Measurements from ENCODE around the gene ITIH5. TPM values are rescaled to one million over a fixed set of nuclear protein-coding genes. Genes with fewer than 3 reads are reported as not detected.

The ITIH5 gene
- total and polyA plus RNA-seq, 2 donors (not counting 1 experiment from before 2014, with no cell fraction given) = not detected

GRCh38 chr10:7702288-7702812 is 35.6 kb upstream of the ITIH5 start:
- Histone ChIP-seq H3K4me3 (ENCODE audit: control extremely low read depth in 1 of 5, extremely low read depth in 1 of 5, insufficient read depth in 1 of 5, low read depth in 2 of 5, low read length in 4 of 5) (no peak overlapping the region), H3K4me2 (replicated peaks; ENCODE audit: low read depth, low read length, poor library complexity, severe bottlenecking) (no peak overlapping the region), H3K27me3 (replicated peaks in 1 of 4; ENCODE audit: control extremely low read depth in 1 of 4, control insufficient read depth in 3 of 4, insufficient read depth in 4 of 4, low read length in 3 of 4) (peaks cover 0 to 3% (median 0%) of the 10 kb centered on the region in 4 experiments), H3K27ac (ENCODE audit: low read length in 2 of 2) (no peak overlapping the region), H3K9me3 (ENCODE audit: control extremely low read depth in 1 of 3, control insufficient read depth in 2 of 3, insufficient read depth in 1 of 3, low read length in 2 of 3) (no peaks in the 10 kb centered on the region), H3K36me3 (replicated peaks in 1 of 2; ENCODE audit: control extremely low read depth in 1 of 2, control insufficient read depth in 1 of 2, extremely low read depth in 1 of 2, insufficient read depth in 2 of 2, low read length in 1 of 2) (no peaks in the 10 kb centered on the region), H3K9ac (ENCODE audit: low read length) (no peak overlapping the region), H4K20me1 (ENCODE audit: control insufficient read depth, insufficient read depth, low read length, poor library complexity, severe bottlenecking) (no peaks in the 10 kb centered on the region), H2AFZ (ENCODE audit: insufficient read depth, low read depth, low read length, poor library complexity, severe bottlenecking) (no peak overlapping the region), H3K79me2 (ENCODE audit: control insufficient read depth, insufficient read depth, low read length) (no peaks in the 10 kb centered on the region), H3K4me1 (ENCODE audit: control insufficient read depth in 2 of 2, insufficient read depth in 2 of 2, low read length in 2 of 2) (no peaks in the 10 kb centered on the region)
- no peak overlapping the region for H3K4me3 Mint-ChIP-seq
- H3K9me3 Mint-ChIP-seq (ENCODE audit: insufficient read depth) = no peaks in the 10 kb centered on the region
- intact Hi-C loops (cut with micrococcal nuclease) = no loop called here
- no peak overlapping the region for H3K27ac Mint-ChIP-seq
- no peak for ATAC-seq (ENCODE audit: low read depth)
- no peak for DNase-seq
- POLR2A ChIA-PET = no interaction called here
- CTCF ChIA-PET = interaction anchor here (1.9 kb wide), 1 partner anchor 15 kb away, joined by 4 read pairs; no protein-coding TSS in a partner anchor
- TF ChIP-seq CTCF (IDR thresholded peaks at IDR 0.05) (no peak), EZH2 (IDR thresholded peaks at IDR 0.05; ENCODE audit: borderline replicate concordance, insufficient read depth, low read depth, low read length, poor library complexity, severe bottlenecking) (no peak)
- WGBS (ENCODE audit: insufficient coverage) = 58% methylated on average over 2 of the region's 4 CpGs
- no peaks in the 10 kb centered on the region for H3K4me1 Mint-ChIP-seq
- H3K27me3 Mint-ChIP-seq = peaks cover 60% of the 10 kb centered on the region

- no peaks in the 10 kb centered on the region for H3K4me1 Mint-ChIP-seq
- WGBS (ENCODE audit: insufficient coverage) = 50% methylated on average over 2 of the region's 8 CpGs
- Histone ChIP-seq H3K4me2 (replicated peaks; ENCODE audit: low read depth, low read length, poor library complexity, severe bottlenecking) (no peak overlapping the region), H3K27me3 (replicated peaks in 1 of 4; ENCODE audit: control extremely low read depth in 1 of 4, control insufficient read depth in 3 of 4, insufficient read depth in 4 of 4, low read length in 3 of 4) (peaks cover 0 to 3% (median under 1%) of the 10 kb centered on the region in 4 experiments), H3K9ac (ENCODE audit: low read length) (no peak overlapping the region), H3K9me3 (ENCODE audit: control extremely low read depth in 1 of 3, control insufficient read depth in 2 of 3, insufficient read depth in 1 of 3, low read length in 2 of 3) (no peaks in the 10 kb centered on the region), H3K79me2 (ENCODE audit: control insufficient read depth, insufficient read depth, low read length) (no peaks in the 10 kb centered on the region), H3K36me3 (replicated peaks in 1 of 2; ENCODE audit: control extremely low read depth in 1 of 2, control insufficient read depth in 1 of 2, extremely low read depth in 1 of 2, insufficient read depth in 2 of 2, low read length in 1 of 2) (no peaks in the 10 kb centered on the region), H3K4me3 (ENCODE audit: control extremely low read depth in 1 of 5, extremely low read depth in 1 of 5, insufficient read depth in 1 of 5, low read depth in 2 of 5, low read length in 4 of 5) (no peak overlapping the region), H2AFZ (ENCODE audit: insufficient read depth, low read depth, low read length, poor library complexity, severe bottlenecking) (no peak overlapping the region), H3K4me1 (ENCODE audit: control insufficient read depth in 2 of 2, insufficient read depth in 2 of 2, low read length in 2 of 2) (no peaks in the 10 kb centered on the region), H4K20me1 (ENCODE audit: control insufficient read depth, insufficient read depth, low read length, poor library complexity, severe bottlenecking) (no peaks in the 10 kb centered on the region), H3K27ac (ENCODE audit: low read length in 2 of 2) (no peak overlapping the region)
- intact Hi-C loops (cut with micrococcal nuclease) = no loop called here
- ChIA-PET POLR2A (no interaction called here), CTCF (interaction anchor here (1.1 kb wide), 1 partner anchor 14 kb away, joined by 3 read pairs; no protein-coding TSS in a partner anchor)
- H3K4me3 Mint-ChIP-seq = no peak overlapping the region
- H3K27me3 Mint-ChIP-seq = peaks cover 59% of the 10 kb centered on the region
- DNase-seq = no peak
- H3K27ac Mint-ChIP-seq = no peak overlapping the region
- no peak for TF ChIP-seq CTCF (IDR thresholded peaks at IDR 0.05)
- TF ChIP-seq EZH2 (IDR thresholded peaks at IDR 0.05; ENCODE audit: borderline replicate concordance, insufficient read depth, low read depth, low read length, poor library complexity, severe bottlenecking) = no peak
- no peaks in the 10 kb centered on the region for H3K9me3 Mint-ChIP-seq (ENCODE audit: insufficient read depth)
- no peak for ATAC-seq (ENCODE audit: low read depth)
These were observed 34.5 kb upstream of the ITIH5 start for GRCh38 chr10:7701158-7701742.
